SK-N-SH treated with all-trans-retinoic acid at 6 μM for 48 hours (cell line): ENCODE data around the gene MDGA2.

Experiments used
- BACH2 ChIP-seq: fragments of 250-450 bp; sonication (Bioruptor Pico); IDR thresholded peaks from 2 replicates; pipeline ENCODE4 v1.9.0; 2021; ENCODE audit warnings: mild to moderate bottlenecking, borderline replicate concordance
- ESRRG ChIP-seq: fragments of 250-450 bp; sonication (Bioruptor Pico); IDR thresholded peaks from 2 replicates; pipeline ENCODE4 v1.6.1; 2021; ENCODE audit warnings: mild to moderate bottlenecking
- PATZ1 ChIP-seq: fragments of 250-450 bp; sonication (Bioruptor Pico); IDR thresholded peaks from 2 replicates; pipeline ENCODE4 v1.8.0; 2020; ENCODE audit warnings: mild to moderate bottlenecking, moderate library complexity, borderline replicate concordance
- PPARA ChIP-seq: fragments of 250-450 bp; sonication (Bioruptor Pico); IDR thresholded peaks from 2 replicates; pipeline ENCODE4 v1.5.0; 2020; ENCODE audit warnings: mild to moderate bottlenecking, borderline replicate concordance
- ZC3H10 ChIP-seq: fragments of 250-450 bp; sonication (Bioruptor Pico); IDR thresholded peaks from 2 replicates; pipeline ENCODE4 v1.5.1; 2021; ENCODE audit warnings: mild to moderate bottlenecking, moderate library complexity
- ZFP30 ChIP-seq: fragments of 450-650 bp; formaldehyde crosslinking; IDR thresholded peaks from 2 replicates; pipeline ENCODE4 v1.5.0; 2022; ENCODE audit warnings: mild to moderate bottlenecking, moderate library complexity
- ZNF8 ChIP-seq: fragments of 450-650 bp; formaldehyde crosslinking; IDR thresholded peaks from 2 replicates; pipeline ENCODE4 v1.5.0; 2020; ENCODE audit warnings: mild to moderate bottlenecking, moderate library complexity

DNA sequence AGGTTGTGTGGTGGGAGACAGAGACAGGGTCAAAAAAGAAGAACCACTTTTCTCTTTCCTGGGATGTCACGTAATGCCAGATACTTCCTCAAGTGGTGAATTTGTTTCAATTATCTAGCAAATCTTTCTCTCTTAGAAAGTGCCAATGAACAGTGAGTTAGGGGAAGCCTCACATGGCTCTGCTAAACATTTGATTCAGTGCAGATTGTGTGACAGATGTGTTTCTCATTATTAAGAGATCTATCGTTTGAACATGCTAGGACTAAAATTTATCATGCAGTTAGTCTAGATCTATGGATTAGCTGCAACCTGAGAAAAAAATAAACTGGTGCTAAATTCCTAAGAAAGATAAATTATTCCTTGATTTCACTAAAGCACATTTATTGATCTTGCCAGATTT lies 247.8 kb downstream of the MDGA2 start:
- TF ChIP-seq ESRRG = no peak
- TF ChIP-seq PATZ1 (CRISPR knock-in tag) = no peak
- TF ChIP-seq ZC3H10 = no peak
- TF ChIP-seq ZNF8 (CRISPR knock-in tag) = no peak
- no peak for TF ChIP-seq PPARA (CRISPR knock-in tag)
- no peak for TF ChIP-seq ZFP30
- no peak for TF ChIP-seq BACH2 (CRISPR knock-in tag)
